NCI-H82 treated with DMSO at 0.1 percent for 48 hours (cell line): ENCODE measurements around the gene MAPKAPK3.
A peak's percentile ranks its signal among the peaks of the same experiment; 100 is the strongest.

ENCODE experiments used
- DNase-seq: peaks from one replicate; lab custom pipeline; 2025; ENCODE audit not compliant: unreplicated experiment; lab: John Stamatoyannopoulos, UW

MAPKAPK3 gene

DNA sequence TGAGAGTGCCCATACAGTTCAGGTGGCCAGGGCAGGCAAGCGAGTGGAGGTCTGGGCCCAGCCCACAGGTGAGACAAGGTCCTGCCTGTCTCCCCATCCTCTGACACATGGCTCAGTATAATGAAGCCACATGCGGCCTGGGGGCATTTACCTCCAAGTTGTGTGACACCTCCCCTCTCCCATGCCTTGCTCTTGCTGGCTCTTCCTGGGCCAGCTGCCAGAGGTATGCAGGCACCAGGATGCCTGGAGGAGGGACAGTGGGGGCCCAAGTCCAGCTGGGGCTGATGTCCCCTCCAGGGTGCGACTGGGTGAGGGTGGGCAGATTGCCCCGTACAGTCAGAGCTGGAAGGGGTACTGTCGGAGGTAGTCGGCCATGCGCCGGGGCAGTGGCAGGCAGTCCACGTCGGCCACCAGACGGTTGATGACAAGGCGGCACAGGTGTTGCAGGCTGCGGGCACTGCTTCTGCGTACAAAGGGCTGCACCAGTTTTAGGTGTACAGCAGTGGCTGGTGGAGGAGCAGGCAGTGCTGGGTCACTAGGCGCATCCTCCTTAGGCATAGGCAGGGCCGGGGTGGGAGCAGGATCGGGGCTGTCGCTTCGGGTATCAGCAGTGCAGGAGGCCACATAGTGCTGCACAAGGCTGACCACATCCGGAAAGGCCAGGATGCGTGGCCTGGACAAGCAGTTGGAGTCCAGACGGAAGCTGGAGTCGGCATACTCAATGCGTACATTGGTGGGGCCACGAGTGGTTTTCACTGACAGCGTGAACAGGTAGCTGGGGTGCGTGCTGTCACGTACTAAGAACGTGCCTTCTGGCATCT, 9.5 kb upstream of the MAPKAPK3 start:
- DNase-seq = no peak

DNA sequence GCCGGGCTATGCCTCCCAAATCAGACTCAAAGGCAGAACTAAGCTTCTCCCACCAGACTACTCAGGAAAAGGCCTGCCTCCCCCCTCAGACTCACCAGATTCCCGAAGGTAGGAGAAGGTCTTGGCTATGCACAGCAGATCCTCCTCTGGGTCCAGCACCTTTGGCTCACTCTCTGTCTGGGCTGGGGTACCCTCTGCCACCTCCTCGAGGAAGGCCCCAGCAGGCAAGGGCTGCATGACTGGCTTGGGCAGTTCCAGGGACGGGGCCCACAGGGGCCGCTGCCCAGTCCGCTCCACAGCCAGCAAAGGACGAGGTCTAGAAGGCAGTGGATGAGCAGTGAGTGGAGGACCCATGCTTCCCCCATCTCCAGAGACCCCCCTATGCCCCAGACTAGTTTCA, 8.7 kb upstream of the MAPKAPK3 start:
- no peak for DNase-seq

DNA sequence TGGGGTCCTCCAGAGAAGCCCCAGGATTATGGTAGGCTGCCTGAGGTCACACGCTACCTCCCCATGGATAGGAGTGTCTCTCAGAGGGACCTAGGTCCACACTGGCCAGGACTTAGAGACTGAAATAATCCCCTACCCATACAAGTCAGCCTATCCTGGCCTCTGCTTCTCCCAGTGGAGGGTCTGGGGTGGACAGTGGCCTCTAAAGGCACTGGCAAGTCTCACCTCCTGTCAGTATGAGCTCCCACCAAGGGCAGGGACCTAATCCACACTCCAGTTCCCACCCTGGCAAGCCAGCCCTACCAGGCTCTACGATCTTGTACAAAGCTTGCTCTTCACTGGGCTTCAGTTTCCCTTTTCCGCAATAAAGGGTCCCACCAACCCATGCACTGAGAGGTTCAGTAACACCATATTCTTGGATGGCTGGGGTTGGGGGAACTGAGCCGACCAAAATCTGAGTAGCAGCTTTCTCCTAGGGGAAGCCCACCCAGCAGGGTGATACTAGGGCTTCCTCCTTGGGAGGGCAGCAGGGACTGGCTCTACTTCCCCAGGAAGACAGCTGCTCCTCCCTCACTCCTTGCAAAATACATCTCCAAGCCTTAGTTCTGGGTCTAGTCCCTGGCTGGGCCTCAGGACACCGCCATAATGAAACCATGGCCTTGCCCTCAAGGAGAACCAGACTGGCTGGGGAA, 7.7 kb upstream of the MAPKAPK3 start:
- no peak for DNase-seq

- no peak for DNase-seq
These were observed 7.2 kb upstream of the MAPKAPK3 start for GRCh38 chr3:50609763-50610085.

DNA sequence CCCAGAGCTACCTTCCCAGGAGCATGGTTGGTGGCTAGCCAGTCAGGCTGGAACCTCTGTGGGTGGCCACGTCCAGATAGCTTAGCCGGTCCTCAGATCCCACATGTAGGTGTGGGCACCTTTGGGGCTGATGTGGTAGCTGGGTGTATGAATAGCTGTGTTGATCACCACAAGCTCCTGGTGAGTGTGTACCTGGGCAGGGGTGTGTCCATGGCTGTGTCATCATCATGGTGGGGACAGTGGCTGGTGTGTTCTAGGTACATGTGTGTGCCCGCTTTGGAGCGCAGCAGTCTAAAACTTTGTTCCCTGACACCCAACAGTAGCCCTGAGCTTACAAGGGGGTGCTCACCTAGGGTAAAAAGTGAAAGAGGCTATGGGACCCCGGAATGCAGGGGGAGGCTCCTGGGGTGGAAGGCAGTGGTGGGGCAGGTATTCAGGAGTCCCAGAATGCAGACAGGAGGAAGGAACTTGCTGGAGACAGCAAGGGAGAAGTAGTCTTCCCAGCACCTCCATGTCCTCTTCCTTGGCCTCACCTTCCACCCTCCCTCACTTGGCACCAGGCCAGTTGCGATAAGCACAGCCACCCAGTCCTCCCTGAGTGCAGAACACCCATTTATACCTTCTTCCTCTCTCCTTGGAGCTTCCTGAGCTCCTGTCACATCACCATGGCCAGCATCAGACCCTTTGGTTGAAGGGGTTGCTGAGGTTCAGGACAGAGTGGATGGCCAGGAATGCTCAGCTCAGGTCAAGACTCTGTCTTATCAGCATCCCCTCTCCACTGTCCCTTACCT, 6.6 kb upstream of the MAPKAPK3 start:
- no peak for DNase-seq

DNA sequence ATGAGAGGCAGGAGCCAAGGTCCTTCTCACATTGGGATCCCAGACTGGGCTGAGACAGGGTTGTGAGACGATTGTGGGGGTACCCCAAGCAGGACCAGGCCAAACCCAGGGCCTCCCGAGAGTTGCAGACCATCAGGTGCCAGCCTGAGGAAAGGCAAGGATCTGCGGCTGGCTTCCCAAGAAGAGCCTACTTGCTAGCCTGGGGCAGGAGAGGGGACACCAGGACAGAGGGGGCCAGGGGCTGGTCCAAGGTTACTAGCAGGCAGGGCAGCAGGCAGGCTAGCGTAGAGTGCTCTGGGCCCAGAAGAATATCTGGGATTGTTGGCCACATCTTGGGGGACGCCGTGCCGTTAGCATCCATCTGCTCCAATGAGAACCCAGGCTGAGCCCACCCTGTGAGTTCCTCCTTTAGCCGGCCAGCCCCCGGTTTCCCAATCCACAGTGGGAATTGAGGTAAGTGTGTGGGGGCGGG, 5.9 kb upstream of the MAPKAPK3 start:
- no peak for DNase-seq

DNA sequence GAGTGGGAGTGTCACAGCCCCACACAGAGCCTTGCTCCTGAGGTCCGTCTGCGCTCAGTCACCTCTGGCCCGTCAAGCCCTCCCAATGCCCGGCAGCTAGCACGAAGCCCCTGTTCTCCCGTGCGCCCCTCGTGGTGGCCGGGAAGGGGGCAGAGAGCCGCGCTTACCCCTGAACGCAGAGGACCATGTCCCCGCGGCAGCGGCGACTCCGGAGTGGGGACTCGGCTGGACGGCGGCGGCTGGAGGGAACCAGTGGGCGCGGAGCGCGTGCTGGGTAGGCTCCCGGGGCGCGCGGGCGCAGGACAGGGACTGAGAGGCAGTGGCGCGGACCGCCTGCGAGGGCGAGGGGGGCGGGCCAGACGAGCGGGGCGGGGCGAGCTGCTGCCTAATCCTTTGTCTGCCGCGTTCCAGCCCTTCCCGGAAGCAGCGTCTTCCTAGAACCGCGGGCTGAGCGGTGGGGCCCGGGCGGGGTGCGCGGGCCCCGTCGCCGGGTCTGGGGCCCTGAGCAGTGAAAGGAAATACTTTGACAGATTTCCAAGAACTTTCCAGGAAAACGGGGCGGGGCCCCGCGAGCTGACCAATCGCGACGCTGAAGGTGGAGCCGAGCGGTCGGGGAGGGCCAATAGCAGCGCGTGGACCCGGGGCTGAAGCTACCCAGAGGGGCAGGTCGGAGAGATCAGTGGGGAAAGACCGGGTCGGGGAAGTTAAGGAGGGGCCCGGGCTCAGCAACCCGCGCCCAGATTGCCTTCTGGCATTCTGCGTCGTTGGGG, 5.3 kb upstream of the MAPKAPK3 start, which contains the start of gene CISH:
CISH (minus strand) TSS at position 311 of the 770 bp plus-strand sequence; CDS start at position 187, 124 bp downstream.
- peak; percentile 88 for DNase-seq

DNA sequence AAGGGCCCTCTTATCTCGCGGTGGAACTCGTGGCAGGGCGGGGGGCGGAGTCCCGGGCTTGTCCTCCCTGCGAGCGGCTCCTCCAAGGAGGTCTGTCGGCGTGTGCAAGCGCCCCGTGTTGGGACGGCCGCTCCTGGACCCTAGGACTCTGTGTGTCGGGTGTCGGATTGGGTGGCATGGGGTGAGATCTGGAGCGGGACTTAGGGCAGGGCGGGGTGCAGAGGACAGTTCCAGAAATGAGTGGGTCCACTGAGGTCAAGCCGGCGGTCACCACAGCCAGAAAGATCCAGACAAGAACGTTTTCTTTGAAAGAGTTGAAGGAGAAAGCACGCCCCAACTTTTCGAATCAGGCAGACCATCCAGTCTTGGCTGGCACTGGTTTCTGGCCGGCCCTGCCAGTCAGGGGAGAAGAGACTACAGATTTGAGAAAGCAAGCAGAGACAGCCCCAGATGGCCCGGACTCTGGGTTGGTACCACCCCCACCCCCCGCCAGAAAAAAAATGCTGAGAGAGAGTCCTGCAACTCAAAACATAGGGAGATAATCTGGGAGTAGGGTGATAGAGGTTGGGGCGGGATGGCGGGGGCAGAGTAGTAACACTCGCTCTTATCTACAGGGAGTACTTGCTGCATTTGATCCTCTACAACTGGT, 4.6 kb upstream of the MAPKAPK3 start:
- DNase-seq = no peak

- DNase-seq = no peak
These were observed 3.7 kb upstream of the MAPKAPK3 start for GRCh38 chr3:50612970-50613846.

DNA sequence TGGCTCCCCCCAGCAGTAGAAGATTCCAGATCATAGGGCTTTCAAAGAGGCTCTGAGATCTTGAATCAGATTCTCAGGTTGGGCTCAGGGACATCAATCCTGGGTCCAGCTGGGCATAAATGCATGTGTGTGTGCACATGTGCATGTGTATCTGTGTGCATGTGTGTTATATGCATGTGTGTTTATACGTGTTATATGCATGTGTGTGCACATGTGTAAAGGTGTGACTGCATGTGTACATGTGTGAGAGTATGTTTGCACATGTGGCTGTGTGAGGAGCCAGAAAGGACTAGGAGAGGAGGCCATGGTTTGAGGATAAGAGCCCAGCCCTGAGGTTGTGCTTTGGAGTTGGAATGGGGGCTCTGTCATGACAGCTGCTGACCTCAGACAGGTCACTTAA, 1.8 kb upstream of the MAPKAPK3 start:
- no peak for DNase-seq

DNA sequence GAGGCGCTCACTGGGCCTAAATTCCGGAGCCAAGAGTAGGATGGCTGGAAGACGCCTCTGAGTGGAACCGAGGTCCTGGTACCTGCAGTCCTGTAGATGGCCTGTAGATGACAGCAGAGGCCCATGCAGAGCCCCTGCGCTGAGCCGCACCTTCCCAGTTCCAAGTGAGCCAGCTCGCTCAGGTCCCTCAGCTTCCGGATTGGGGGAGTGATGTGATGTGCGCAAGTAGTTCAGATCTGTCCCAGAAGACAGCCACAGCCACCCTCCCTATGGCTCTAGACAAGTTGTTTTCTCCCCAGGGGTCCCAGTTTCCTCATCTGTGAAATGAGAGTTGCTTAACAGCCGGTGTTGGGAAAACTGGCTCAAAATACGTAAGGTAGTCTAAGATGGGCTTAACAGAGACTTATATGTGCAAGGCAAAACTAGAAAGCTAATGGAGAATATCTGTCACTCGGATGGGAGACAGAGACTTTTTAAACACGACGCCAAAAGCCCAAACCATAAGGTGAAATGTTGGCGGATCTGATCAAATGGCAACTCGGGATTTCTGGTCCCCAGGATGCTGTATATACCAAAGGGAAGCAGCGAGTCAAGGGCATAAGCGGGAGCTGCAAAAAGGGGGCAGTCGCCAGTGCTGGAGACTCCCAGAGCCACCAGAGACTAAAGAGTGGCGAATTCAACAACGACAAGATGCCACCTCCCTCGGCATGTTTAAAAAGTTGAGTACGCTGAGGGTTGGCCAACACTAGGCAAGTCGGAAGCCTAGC, 765 bp upstream of the MAPKAPK3 start:
- DNase-seq = peak; percentile 68

DNA sequence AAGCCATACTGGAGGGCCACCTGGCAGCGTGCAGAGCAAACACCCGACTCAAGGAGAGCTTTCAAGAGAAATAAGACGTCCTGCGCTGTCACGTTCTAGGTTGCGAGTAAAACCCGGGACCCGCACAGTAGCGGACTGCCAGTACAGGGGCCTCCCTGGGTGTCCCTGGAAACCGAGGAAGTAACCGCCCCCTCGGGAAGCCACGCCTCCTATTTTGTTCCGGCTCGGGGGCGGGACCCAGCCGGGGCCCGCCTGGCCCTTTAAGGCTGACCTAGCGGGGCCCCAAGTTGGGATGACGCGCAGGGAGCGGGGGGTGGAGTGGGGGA, 218 bp upstream of the MAPKAPK3 start:
- DNase-seq = peak; percentile 64

DNA sequence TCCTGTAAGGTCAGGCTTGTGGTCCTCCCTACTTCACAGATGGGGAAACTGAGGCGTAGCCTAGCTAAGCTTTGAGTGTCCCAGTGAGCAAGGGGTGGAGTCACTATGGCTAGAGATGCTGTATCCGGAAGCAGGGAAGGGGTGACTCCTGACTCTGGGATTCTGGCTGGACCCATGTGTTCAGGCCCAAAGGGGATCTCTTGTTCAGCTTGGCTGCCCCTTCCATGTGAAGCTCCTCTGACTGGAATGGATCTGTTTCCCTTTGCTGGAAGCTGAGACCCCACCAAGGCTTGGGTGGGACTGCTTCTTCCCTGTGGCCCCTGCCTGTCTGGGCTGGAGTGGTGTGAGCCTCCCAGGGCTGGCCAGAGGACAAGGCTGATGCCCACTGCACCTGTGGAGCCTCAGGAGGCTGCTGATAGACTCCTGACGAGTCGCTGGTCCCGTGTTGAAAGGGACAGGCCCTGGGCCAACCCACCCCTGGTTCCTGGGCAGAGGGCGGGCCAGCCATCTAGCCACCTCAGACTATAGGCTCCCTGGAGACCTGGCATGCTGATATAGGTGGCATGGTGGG, 1.0 kb downstream of the MAPKAPK3 start:
- DNase-seq = no peak

GRCh38 chr3:50620420-50620819, 3.5 kb downstream of the MAPKAPK3 start:
- DNase-seq = no peak

DNA sequence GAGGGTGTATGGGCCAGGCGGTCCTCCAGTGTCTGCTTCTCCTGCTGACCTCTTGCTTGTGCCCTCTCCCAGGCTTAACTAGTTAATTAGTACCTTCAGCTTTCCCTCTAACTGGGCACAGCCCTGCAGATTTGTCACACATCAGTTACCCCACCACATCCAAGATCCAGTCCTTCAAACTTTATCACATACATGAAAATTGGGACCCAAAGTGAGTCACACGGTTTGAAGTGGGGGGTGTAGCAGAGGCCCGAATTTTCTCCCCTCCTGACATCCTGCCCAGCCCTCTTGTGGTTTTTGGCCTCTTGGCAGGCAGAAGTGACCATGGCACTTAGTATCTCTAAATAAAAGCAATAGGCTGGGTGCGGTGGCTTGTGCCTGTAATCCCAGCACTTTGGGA, 3.9 kb downstream of the MAPKAPK3 start:
- no peak for DNase-seq

GRCh38 chr3:50622881-50623280, 5.9 kb downstream of the MAPKAPK3 start:
- DNase-seq = no peak

- DNase-seq = no peak
These were observed 7.0 kb downstream of the MAPKAPK3 start for GRCh38 chr3:50623840-50624474.

DNA sequence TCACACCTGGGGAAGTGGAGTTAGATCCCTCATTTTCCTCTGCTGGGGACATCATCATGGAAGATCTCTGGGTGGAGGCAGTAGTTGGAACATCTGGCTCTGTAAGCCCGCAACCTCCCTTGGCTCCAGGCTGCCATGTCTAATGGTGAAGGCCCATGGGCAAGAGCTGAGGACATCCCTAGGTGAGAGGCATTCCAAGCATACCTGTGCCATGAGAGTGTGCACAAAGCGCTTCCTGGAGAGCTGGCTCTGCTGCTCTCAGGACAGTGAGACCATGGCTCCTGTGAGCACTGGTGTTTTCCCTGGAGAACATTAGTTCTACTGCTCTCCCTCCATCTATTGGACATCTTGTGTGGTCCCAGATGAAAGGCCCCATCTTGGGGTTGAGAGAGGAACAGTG, 7.7 kb downstream of the MAPKAPK3 start:
- DNase-seq = no peak
